WTC11 (cell line): ENCODE data around the gene LTBP4. TPM values are rescaled to one million over a fixed set of nuclear protein-coding genes. Genes with fewer than 3 reads are reported as not detected.
A peak's percentile ranks its signal among the peaks of the same experiment; 100 is the strongest.

ENCODE experiments used
- ATAC-seq: fragments of 200-7000 bp; cut with Tn5 transposase; 2 replicates; pipeline ENCODE4 v1.10.0; 2021; ENCODE audit warnings: mild to moderate bottlenecking, moderate library complexity
- CTCF ChIA-PET: fragments of 300-600 bp; sonication (Branson Sonifier 250); formaldehyde crosslinking; loops from one replicate; lab custom pipeline; 2021; ENCODE audit warnings: antibody characterized with exemption; lab: Charles Lee
- POLR2A ChIA-PET: fragments of 350-600 bp; sonication (Branson Sonifier 250); formaldehyde crosslinking; loops from one replicate; lab custom pipeline; 2021; ENCODE audit warnings: antibody characterized with exemption; lab: Charles Lee
- DNase-seq: peaks from one replicate; pipeline ENCODE4 v3.0.0; 2021; ENCODE audit warnings: low spot score
- H3K27ac Mint-ChIP-seq: 2 replicates; pipeline ENCODE4 v1.8.0; 2021; ENCODE audit warnings: mixed read lengths
- H3K27me3 Mint-ChIP-seq: 2 replicates; pipeline ENCODE4 v1.8.0; 2021; ENCODE audit warnings: low read depth, mild to moderate bottlenecking, moderate library complexity, mixed read lengths
- H3K36me3 Mint-ChIP-seq: 2 replicates; pipeline ENCODE4 v1.8.0; 2021; ENCODE audit warnings: mixed read lengths
- H3K4me1 Mint-ChIP-seq: 2 replicates; pipeline ENCODE4 v1.8.0; 2022; ENCODE audit warnings: mixed read lengths
- H3K4me3 Mint-ChIP-seq: 2 replicates; pipeline ENCODE4 v1.8.0; 2021; ENCODE audit warnings: mild to moderate bottlenecking, moderate library complexity, mixed read lengths
- H3K9me3 Mint-ChIP-seq: 2 replicates; pipeline ENCODE4 v1.8.0; 2021; ENCODE audit warnings: mixed read lengths
- CBFB ChIP-seq: sonication (generic); formaldehyde crosslinking; IDR thresholded peaks from 2 replicates; pipeline ENCODE4 v1.8.1; 2022; ENCODE audit warnings: mild to moderate bottlenecking, low read depth, missing genetic modification reagents
- CREM ChIP-seq: sonication (generic); formaldehyde crosslinking; IDR thresholded peaks from 2 replicates; pipeline ENCODE4 v1.8.1; 2022; ENCODE audit warnings: mild to moderate bottlenecking, missing genetic modification reagents, moderate library complexity
- ETV6 ChIP-seq: sonication (generic); formaldehyde crosslinking; IDR thresholded peaks from 2 replicates; pipeline ENCODE4 v1.8.1; 2022; ENCODE audit warnings: mild to moderate bottlenecking, missing genetic modification reagents
- FOXK1 ChIP-seq: sonication (generic); formaldehyde crosslinking; IDR thresholded peaks from 2 replicates; pipeline ENCODE4 v1.8.0; 2022; ENCODE audit warnings: mild to moderate bottlenecking, moderate library complexity, missing genetic modification reagents
- GABPB1 ChIP-seq: sonication (generic); formaldehyde crosslinking; IDR thresholded peaks from 2 replicates; pipeline ENCODE4 v1.8.1; 2023; ENCODE audit warnings: mild to moderate bottlenecking, missing genetic modification reagents
- GTF2I ChIP-seq: fragments of 250-450 bp; sonication (Bioruptor Pico); conservative IDR thresholded peaks from 2 replicates; pipeline ENCODE4 v1.4.0; 2021; ENCODE audit warnings: mild to moderate bottlenecking
- HMGA2 ChIP-seq: fragments of 250-450 bp; sonication (Bioruptor Pico); IDR thresholded peaks from 2 replicates; pipeline ENCODE4 v1.4.0; 2021; ENCODE audit warnings: mild to moderate bottlenecking, moderate library complexity
- MXD4 ChIP-seq: fragments of 250-450 bp; sonication (Bioruptor Pico); IDR thresholded peaks from 2 replicates; pipeline ENCODE4 v1.8.0; 2021; ENCODE audit warnings: mild to moderate bottlenecking, moderate library complexity, borderline replicate concordance
- RELA ChIP-seq: sonication (generic); formaldehyde crosslinking; IDR thresholded peaks from 2 replicates; pipeline ENCODE4 v1.8.1; 2022; ENCODE audit warnings: missing genetic modification reagents, mild to moderate bottlenecking, borderline replicate concordance
- SP1 ChIP-seq: sonication (generic); formaldehyde crosslinking; conservative IDR thresholded peaks from 2 replicates; pipeline ENCODE4 v1.8.1; 2022; ENCODE audit warnings: missing genetic modification reagents
- TEAD1 ChIP-seq: sonication (generic); formaldehyde crosslinking; IDR thresholded peaks from 2 replicates; pipeline ENCODE4 v1.8.0; 2022; ENCODE audit warnings: mild to moderate bottlenecking, missing genetic modification reagents
- ZNF121 ChIP-seq: sonication (generic); formaldehyde crosslinking; IDR thresholded peaks from 2 replicates; pipeline ENCODE4 v1.8.0; 2023; ENCODE audit warnings: missing genetic modification reagents
- ZNF423 ChIP-seq: fragments of 250-450 bp; sonication (Bioruptor Pico); IDR thresholded peaks from 2 replicates; pipeline ENCODE4 v2.1.2; 2022; ENCODE audit warnings: mild to moderate bottlenecking, moderate library complexity
- total RNA-seq: library from RNA; stranded (reverse); gene quantifications from 3 replicates; pipeline ENCODE4 v1.2.3, GENCODE V29; 2021
- TF ChIP-seq, protein P1 (sequence below): sonication (generic); formaldehyde crosslinking; IDR thresholded peaks from 2 replicates; pipeline ENCODE4 v1.8.0; 2023; ENCODE audit warnings: missing genetic modification reagents, mild to moderate bottlenecking, borderline replicate concordance
- TF ChIP-seq, protein P2 (sequence below): sonication (generic); formaldehyde crosslinking; IDR thresholded peaks from 2 replicates; pipeline ENCODE4 v1.8.0; 2022; ENCODE audit warnings: mild to moderate bottlenecking, missing genetic modification reagents
- TF ChIP-seq, protein P3 (sequence below): fragments of 250-450 bp; sonication (Bioruptor Pico); conservative IDR thresholded peaks from 2 replicates; pipeline ENCODE4 v1.9.0; 2021; ENCODE audit warnings: mild to moderate bottlenecking
- TF ChIP-seq, protein P4 (sequence below): sonication (generic); formaldehyde crosslinking; IDR thresholded peaks from 2 replicates; pipeline ENCODE4 v1.8.0; 2022; ENCODE audit warnings: missing genetic modification reagents
- TF ChIP-seq, protein P5 (sequence below): sonication (generic); formaldehyde crosslinking; IDR thresholded peaks from 2 replicates; pipeline ENCODE4 v1.8.1; 2023; ENCODE audit warnings: mild to moderate bottlenecking, moderate library complexity, missing genetic modification reagents

LTBP4 gene
- total RNA-seq, 1 experiment from 2014 or later: 125 TPM

DNA sequence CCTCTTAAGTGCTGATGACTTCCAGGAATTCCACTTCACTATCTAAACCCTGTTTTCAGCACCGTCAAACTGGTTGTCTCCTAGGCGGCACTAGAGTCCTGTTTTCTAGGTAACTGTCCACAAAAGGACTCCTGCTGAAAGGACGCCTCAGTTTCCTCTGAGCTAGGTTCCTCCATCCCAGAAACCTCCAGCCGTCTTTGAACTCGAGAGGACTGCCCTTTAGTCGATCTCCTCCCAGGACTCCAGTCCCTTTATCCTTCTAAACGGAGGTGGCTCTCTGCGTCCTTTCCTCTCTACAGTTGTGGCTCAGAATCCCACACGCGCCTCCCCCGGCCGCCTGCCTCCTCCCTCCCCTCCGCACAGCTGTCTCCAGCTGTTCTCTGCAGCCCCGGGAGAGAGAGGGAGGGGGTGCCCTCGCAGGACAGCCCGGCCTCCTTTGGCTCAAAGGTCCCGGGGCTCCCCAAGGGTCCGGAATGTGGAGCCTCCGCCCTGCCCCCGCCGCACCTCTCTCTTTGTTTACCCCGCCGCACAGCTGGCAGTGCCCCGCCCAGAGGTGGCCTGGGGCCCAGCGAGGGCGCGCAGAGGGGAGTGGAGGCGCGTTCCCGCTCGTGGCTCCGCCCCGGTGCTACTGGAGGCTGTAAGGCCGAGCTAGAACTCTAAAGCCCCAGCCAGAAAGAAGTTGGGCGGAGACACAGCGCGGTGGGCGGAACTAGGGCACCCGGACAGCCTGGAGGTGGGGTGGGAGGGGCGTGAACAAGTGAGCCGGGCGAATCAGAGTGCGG lies 2.4 kb downstream of the LTBP4 start (continued):
- TF ChIP-seq SP1 (CRISPR knock-in tag) (peak; percentile 93), FOXK1 (CRISPR knock-in tag) (peak; percentile 99), ZNF423 (peak; percentile 91), CREM (CRISPR knock-in tag) (no peak), GABPB1 (peak; percentile 46; the same call in 1 of the 2 replicates), CBFB (CRISPR knock-in tag) (no peak), ETV6 (0 out of 2 replicates have a peak, but pooled peaks have one; percentile 49), HMGA2 (CRISPR knock-in tag) (no peak), RELA (CRISPR knock-in tag) (no peak), TEAD1 (CRISPR knock-in tag) (peak; percentile 24; the same call in 1 of the 2 replicates)
- TF ChIP-seq, protein P1, sequence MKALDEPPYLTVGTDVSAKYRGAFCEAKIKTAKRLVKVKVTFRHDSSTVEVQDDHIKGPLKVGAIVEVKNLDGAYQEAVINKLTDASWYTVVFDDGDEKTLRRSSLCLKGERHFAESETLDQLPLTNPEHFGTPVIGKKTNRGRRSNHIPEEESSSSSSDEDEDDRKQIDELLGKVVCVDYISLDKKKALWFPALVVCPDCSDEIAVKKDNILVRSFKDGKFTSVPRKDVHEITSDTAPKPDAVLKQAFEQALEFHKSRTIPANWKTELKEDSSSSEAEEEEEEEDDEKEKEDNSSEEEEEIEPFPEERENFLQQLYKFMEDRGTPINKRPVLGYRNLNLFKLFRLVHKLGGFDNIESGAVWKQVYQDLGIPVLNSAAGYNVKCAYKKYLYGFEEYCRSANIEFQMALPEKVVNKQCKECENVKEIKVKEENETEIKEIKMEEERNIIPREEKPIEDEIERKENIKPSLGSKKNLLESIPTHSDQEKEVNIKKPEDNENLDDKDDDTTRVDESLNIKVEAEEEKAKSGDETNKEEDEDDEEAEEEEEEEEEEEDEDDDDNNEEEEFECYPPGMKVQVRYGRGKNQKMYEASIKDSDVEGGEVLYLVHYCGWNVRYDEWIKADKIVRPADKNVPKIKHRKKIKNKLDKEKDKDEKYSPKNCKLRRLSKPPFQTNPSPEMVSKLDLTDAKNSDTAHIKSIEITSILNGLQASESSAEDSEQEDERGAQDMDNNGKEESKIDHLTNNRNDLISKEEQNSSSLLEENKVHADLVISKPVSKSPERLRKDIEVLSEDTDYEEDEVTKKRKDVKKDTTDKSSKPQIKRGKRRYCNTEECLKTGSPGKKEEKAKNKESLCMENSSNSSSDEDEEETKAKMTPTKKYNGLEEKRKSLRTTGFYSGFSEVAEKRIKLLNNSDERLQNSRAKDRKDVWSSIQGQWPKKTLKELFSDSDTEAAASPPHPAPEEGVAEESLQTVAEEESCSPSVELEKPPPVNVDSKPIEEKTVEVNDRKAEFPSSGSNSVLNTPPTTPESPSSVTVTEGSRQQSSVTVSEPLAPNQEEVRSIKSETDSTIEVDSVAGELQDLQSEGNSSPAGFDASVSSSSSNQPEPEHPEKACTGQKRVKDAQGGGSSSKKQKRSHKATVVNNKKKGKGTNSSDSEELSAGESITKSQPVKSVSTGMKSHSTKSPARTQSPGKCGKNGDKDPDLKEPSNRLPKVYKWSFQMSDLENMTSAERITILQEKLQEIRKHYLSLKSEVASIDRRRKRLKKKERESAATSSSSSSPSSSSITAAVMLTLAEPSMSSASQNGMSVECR (CRISPR knock-in tag): peak; percentile 58; the same call in 1 of the 2 replicates
- TF ChIP-seq, protein P2, sequence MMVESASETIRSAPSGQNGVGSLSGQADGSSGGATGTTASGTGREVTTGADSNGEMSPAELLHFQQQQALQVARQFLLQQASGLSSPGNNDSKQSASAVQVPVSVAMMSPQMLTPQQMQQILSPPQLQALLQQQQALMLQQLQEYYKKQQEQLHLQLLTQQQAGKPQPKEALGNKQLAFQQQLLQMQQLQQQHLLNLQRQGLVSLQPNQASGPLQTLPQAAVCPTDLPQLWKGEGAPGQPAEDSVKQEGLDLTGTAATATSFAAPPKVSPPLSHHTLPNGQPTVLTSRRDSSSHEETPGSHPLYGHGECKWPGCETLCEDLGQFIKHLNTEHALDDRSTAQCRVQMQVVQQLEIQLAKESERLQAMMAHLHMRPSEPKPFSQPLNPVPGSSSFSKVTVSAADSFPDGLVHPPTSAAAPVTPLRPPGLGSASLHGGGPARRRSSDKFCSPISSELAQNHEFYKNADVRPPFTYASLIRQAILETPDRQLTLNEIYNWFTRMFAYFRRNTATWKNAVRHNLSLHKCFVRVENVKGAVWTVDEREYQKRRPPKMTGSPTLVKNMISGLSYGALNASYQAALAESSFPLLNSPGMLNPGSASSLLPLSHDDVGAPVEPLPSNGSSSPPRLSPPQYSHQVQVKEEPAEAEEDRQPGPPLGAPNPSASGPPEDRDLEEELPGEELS (CRISPR knock-in tag): peak; percentile 94

DNA sequence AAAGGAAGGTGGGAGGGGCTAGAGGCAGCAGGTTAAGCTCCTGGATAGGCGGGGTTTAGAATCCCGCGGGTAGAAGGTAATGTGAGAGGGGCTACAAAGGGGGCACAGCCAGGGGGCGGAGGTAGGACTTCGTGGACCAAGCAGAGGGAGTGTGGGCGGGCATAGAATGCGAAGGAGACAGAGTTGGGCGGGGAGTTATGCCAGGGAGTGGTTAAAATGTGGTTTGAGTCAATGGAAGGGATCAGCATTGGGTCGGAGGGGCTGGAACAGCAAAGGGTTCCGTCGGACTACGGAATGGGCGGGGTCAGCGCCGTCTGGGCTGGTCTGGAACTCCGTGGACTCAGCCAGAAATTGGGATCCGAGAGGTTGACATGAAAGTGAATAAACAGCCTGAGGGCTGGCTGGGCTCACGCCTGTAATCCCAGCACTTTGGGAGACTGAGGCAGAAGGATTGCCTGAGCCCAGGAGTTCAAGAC lies 3.0 kb downstream of the LTBP4 start:
- POLR2A ChIA-PET: interaction anchor here (0.8 to 3.9 kb wide), 4 partner anchors 10 to 34 kb away, joined by 3 to 39 read pairs (median 4); no protein-coding TSS in a partner anchor
- no peak overlapping the region for H3K27ac Mint-ChIP-seq
- no peaks in the 10 kb centered on the region for H3K36me3 Mint-ChIP-seq
- H3K27me3 Mint-ChIP-seq: peaks cover 90% of the 10 kb centered on the region
- H3K4me1 Mint-ChIP-seq: peaks cover 51% of the 10 kb centered on the region
- DNase-seq: no peak
- no peaks in the 10 kb centered on the region for H3K9me3 Mint-ChIP-seq
- H3K4me3 Mint-ChIP-seq: peak overlapping the region; percentile 77
- ATAC-seq: no peak; the same call in 1 of the 2 replicates
- CTCF ChIA-PET: interaction anchor here (0.5 to 7.7 kb wide), 36 partner anchors 10 to 386 kb away, joined by 3 to 101 read pairs (median 5); partner anchors contain the start of genes BLVRB, RAB4B and TTC9B
- TF ChIP-seq, protein P3, sequence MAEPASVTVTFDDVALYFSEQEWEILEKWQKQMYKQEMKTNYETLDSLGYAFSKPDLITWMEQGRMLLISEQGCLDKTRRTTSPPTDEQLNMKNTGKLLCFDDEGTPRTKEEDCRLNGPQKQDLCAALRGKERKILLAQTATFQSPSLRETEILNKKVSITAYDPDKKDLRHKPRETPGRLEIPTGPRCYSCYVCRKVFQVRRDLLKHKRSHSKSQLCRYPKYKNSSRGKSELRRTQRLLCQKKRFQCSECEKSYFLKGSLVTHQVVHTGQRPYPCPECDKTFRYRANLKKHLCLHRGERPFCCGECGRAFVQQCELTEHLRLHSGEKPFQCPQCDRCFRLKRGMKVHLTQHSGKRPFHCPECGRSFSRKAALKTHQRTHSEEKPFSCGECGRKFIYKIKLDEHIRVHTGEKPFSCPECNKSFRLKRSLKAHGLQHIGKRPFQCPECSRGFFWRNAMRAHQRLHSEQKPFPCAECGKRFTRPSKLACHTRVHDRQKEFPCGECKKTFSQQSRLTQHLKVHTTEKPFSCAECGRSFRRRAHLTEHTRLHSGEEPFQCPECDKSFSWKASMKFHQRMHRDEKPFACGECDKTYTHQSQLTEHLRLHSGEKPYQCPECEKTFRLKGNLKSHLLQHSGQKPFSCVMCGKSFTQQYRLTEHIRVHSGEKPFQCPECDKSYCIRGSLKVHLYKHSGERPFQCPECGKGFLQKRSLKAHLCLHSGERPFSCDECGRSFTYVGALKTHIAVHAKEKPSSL: no peak
- TF ChIP-seq, protein P2 (CRISPR knock-in tag): no peak
- TF ChIP-seq ZNF121 (CRISPR knock-in tag) (no peak), ETV6 (0 out of 2 replicates have a peak, but pooled peaks have one; percentile 7), SP1 (CRISPR knock-in tag) (peak; percentile 52; the same call in 1 of the 2 replicates), MXD4 (CRISPR knock-in tag) (peak; percentile 50; the same call in 1 of the 2 replicates), GTF2I (CRISPR knock-in tag) (peak; percentile 95)
- TF ChIP-seq, protein P4, sequence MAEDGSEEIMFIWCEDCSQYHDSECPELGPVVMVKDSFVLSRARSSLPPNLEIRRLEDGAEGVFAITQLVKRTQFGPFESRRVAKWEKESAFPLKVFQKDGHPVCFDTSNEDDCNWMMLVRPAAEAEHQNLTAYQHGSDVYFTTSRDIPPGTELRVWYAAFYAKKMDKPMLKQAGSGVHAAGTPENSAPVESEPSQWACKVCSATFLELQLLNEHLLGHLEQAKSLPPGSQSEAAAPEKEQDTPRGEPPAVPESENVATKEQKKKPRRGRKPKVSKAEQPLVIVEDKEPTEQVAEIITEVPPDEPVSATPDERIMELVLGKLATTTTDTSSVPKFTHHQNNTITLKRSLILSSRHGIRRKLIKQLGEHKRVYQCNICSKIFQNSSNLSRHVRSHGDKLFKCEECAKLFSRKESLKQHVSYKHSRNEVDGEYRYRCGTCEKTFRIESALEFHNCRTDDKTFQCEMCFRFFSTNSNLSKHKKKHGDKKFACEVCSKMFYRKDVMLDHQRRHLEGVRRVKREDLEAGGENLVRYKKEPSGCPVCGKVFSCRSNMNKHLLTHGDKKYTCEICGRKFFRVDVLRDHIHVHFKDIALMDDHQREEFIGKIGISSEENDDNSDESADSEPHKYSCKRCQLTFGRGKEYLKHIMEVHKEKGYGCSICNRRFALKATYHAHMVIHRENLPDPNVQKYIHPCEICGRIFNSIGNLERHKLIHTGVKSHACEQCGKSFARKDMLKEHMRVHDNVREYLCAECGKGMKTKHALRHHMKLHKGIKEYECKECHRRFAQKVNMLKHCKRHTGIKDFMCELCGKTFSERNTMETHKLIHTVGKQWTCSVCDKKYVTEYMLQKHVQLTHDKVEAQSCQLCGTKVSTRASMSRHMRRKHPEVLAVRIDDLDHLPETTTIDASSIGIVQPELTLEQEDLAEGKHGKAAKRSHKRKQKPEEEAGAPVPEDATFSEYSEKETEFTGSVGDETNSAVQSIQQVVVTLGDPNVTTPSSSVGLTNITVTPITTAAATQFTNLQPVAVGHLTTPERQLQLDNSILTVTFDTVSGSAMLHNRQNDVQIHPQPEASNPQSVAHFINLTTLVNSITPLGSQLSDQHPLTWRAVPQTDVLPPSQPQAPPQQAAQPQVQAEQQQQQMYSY (CRISPR knock-in tag): peak; percentile 97
- TF ChIP-seq, protein P5, sequence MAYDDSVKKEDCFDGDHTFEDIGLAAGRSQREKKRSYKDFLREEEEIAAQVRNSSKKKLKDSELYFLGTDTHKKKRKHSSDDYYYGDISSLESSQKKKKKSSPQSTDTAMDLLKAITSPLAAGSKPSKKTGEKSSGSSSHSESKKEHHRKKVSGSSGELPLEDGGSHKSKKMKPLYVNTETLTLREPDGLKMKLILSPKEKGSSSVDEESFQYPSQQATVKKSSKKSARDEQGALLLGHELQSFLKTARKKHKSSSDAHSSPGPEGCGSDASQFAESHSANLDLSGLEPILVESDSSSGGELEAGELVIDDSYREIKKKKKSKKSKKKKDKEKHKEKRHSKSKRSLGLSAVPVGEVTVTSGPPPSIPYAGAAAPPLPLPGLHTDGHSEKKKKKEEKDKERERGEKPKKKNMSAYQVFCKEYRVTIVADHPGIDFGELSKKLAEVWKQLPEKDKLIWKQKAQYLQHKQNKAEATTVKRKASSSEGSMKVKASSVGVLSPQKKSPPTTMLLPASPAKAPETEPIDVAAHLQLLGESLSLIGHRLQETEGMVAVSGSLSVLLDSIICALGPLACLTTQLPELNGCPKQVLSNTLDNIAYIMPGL (CRISPR knock-in tag): 0 out of 2 replicates have a peak, but pooled peaks have one; percentile 21
